Measurements from ENCODE around the gene BBC3.
A peak's percentile ranks its signal among the peaks of the same experiment; 100 is the strongest.
"Not testable (repeated sequence)": the region's sequence is repeated elsewhere in the genome, so short reads cannot be mapped to it uniquely, and the experiment has no call there.

BBC3 gene

GRCh38 chr19:47230921-47231214 is at the start of gene BBC3:
Gene BBC3 (minus strand): TSS chr19:47231199. CDS start chr19:47228431, 2,768 bp downstream.
- no peak for DNase-seq

- peak; percentile 49 for DNase-seq
Measured at GRCh38 chr19:47280183-47280797, 49.3 kb upstream of the BBC3 start.

- not testable (repeated sequence) for DNase-seq
Measured at GRCh38 chr19:47276513-47276912, 45.5 kb upstream of the BBC3 start.

- no peak for DNase-seq
Measured at GRCh38 chr19:47275791-47276461, 44.9 kb upstream of the BBC3 start.

GRCh38 chr19:47274891-47275761 is 44.1 kb upstream of the BBC3 start:
- no peak for DNase-seq

- peak; percentile 100 for DNase-seq
Measured at GRCh38 chr19:47274071-47274890, 43.3 kb upstream of the BBC3 start, which contains the start of gene INAFM1. Gene INAFM1 (plus strand): TSS chr19:47274885. CDS start chr19:47274920, 35 bp downstream.

- peak; percentile 87 for DNase-seq
Measured at GRCh38 chr19:47273313-47274070, 42.5 kb upstream of the BBC3 start.

- DNase-seq = no peak
Measured at GRCh38 chr19:47272448-47273312, 41.7 kb upstream of the BBC3 start.

GRCh38 chr19:47271949-47272348 is 41.0 kb upstream of the BBC3 start:
- DNase-seq = no peak

- DNase-seq = no peak
Measured at GRCh38 chr19:47270408-47270807, 39.4 kb upstream of the BBC3 start.

GRCh38 chr19:47269596-47269995 is 38.6 kb upstream of the BBC3 start:
- DNase-seq = no peak

GRCh38 chr19:47268028-47268427 is 37.0 kb upstream of the BBC3 start:
- DNase-seq = no peak

- no peak for DNase-seq
Measured at GRCh38 chr19:47267350-47267759, 36.4 kb upstream of the BBC3 start.

- DNase-seq = no peak
Measured at GRCh38 chr19:47266401-47266941, 35.5 kb upstream of the BBC3 start.

- DNase-seq = no peak
Measured at GRCh38 chr19:47264629-47265028, 33.6 kb upstream of the BBC3 start.

- not testable (repeated sequence) for DNase-seq
Measured at GRCh38 chr19:47261946-47262793, 31.2 kb upstream of the BBC3 start.

GRCh38 chr19:47260476-47260875 is 29.5 kb upstream of the BBC3 start:
- DNase-seq = no peak

- no peak for DNase-seq
Measured at GRCh38 chr19:47258895-47259555, 28.0 kb upstream of the BBC3 start.

- no peak for DNase-seq
Measured at GRCh38 chr19:47258434-47258833, 27.4 kb upstream of the BBC3 start.

Measured in activated CD8-positive, alpha-beta memory T cell treated with anti-CD3 and anti-CD28 coated beads, Interleukin-2, amount 50 U/mL, for 4 hours (primary cell).